H9 (cell line): ENCODE measurements around the gene EVX2. TPM values are rescaled to one million over a fixed set of nuclear protein-coding genes. Genes with fewer than 3 reads are reported as not detected.
A peak's percentile ranks its signal among the peaks of the same experiment; 100 is the strongest.

Source experiments
- DNase-seq: peaks from one replicate; pipeline ENCODE4 v3.0.0-alpha.2; 2017
- H2AFZ ChIP-seq: one replicate; pipeline ENCODE4 v1.6.1; 2013; ENCODE audit warnings: mild to moderate bottlenecking, low read length, control low read depth, moderate library complexity
- H2AK5ac ChIP-seq: 2 replicates; pipeline ENCODE4 v1.6.1; 2013; ENCODE audit warnings: low read length, control low read depth, mixed read lengths; ENCODE audit not compliant: insufficient read length
- H2BK120ac ChIP-seq: one replicate; pipeline ENCODE4 v1.6.1; 2013; ENCODE audit warnings: low read depth, mild to moderate bottlenecking, low read length, control low read depth, inconsistent platforms; ENCODE audit not compliant: poor library complexity, severe bottlenecking
- H2BK12ac ChIP-seq: 2 replicates; pipeline ENCODE4 v1.6.1; 2013; ENCODE audit warnings: low read length, control low read depth, mixed read lengths, low read depth; ENCODE audit not compliant: insufficient read length
- H2BK15ac ChIP-seq: 2 replicates; pipeline ENCODE4 v1.6.1; 2013; ENCODE audit warnings: low read depth, low read length, control low read depth
- H2BK20ac ChIP-seq: one replicate; pipeline ENCODE4 v1.6.1; 2013; ENCODE audit warnings: low read depth, mild to moderate bottlenecking, low read length, control low read depth, inconsistent platforms; ENCODE audit not compliant: poor library complexity, severe bottlenecking
- H2BK5ac ChIP-seq: 2 replicates; pipeline ENCODE4 v1.6.1; 2013; ENCODE audit warnings: low read length, control low read depth, mixed read lengths; ENCODE audit not compliant: insufficient read length
- H3K14ac ChIP-seq: 2 replicates; pipeline ENCODE4 v1.6.1; 2013; ENCODE audit warnings: low read length, control low read depth; ENCODE audit not compliant: insufficient read depth
- H3K18ac ChIP-seq: 2 replicates; pipeline ENCODE4 v1.6.1; 2013; ENCODE audit warnings: low read depth, mild to moderate bottlenecking, mixed read lengths, low read length, control low read depth; ENCODE audit not compliant: insufficient read length
- H3K23ac ChIP-seq: 2 replicates; pipeline ENCODE4 v1.6.1; 2013; ENCODE audit warnings: low read length, control low read depth, mixed read lengths, low read depth; ENCODE audit not compliant: insufficient read length
- H3K23me2 ChIP-seq: 2 replicates; pipeline ENCODE4 v1.6.1; 2013; ENCODE audit warnings: low read depth, mild to moderate bottlenecking, mixed read lengths, low read length, control low read depth; ENCODE audit not compliant: insufficient read length, poor library complexity, severe bottlenecking
- H3K27ac ChIP-seq: 2 replicates; pipeline ENCODE4 v1.5.1; 2013; ENCODE audit warnings: low read length, control low read depth, mixed read lengths, low read depth; ENCODE audit not compliant: insufficient read length
- H3K27me3 ChIP-seq: 2 replicates; pipeline ENCODE4 v1.6.1; 2013; ENCODE audit warnings: low read length, control low read depth, inconsistent platforms; ENCODE audit not compliant: insufficient read depth
- H3K4ac ChIP-seq: 2 replicates; pipeline ENCODE4 v1.6.1; 2013; ENCODE audit warnings: low read depth, mild to moderate bottlenecking, control low read depth, inconsistent platforms, low read length, moderate library complexity
- H3K4me1 ChIP-seq: 2 replicates; pipeline ENCODE4 v1.6.1; 2013; ENCODE audit warnings: low read length, control low read depth, inconsistent platforms; ENCODE audit not compliant: insufficient read depth
- H3K4me2 ChIP-seq: 2 replicates; pipeline ENCODE4 v1.6.1; 2013; ENCODE audit warnings: low read length, control low read depth, mixed read lengths; ENCODE audit not compliant: insufficient read length, insufficient read depth
- H3K56ac ChIP-seq: 2 replicates; pipeline ENCODE4 v1.6.1; 2013; ENCODE audit warnings: low read depth, mild to moderate bottlenecking, mixed read lengths, low read length, control low read depth; ENCODE audit not compliant: insufficient read length
- H3K79me1 ChIP-seq: 2 replicates; pipeline ENCODE4 v1.6.1; 2013; ENCODE audit warnings: low read depth, mild to moderate bottlenecking, moderate library complexity, low read length, control low read depth, inconsistent platforms; ENCODE audit not compliant: insufficient read depth, poor library complexity, severe bottlenecking
- H3K79me2 ChIP-seq: 2 replicates; pipeline ENCODE4 v1.6.1; 2013; ENCODE audit warnings: low read length, control low read depth, inconsistent platforms; ENCODE audit not compliant: insufficient read depth
- H3K9ac ChIP-seq: 2 replicates; pipeline ENCODE4 v1.6.1; 2013; ENCODE audit warnings: low read length, control low read depth, mixed read lengths; ENCODE audit not compliant: insufficient read length; ENCODE audit errors: extremely low read depth
- H3K9me3 ChIP-seq: one replicate; pipeline ENCODE4 v1.6.1; 2013; ENCODE audit warnings: low read depth, low read length, inconsistent platforms; ENCODE audit not compliant: control insufficient read depth
- H3T11ph ChIP-seq: one replicate; pipeline ENCODE4 v1.6.1; 2013; ENCODE audit warnings: mild to moderate bottlenecking, low read length, control low read depth, inconsistent platforms
- H4K20me1 ChIP-seq: one replicate; pipeline ENCODE4 v1.6.1; 2013; ENCODE audit not compliant: control insufficient read depth, insufficient read length, insufficient read depth
- H4K5ac ChIP-seq: 2 replicates; pipeline ENCODE4 v1.6.1; 2013; ENCODE audit warnings: low read depth, mild to moderate bottlenecking, mixed read lengths, low read length, control low read depth; ENCODE audit not compliant: insufficient read length
- H4K8ac ChIP-seq: replicated peaks from 2 replicates; pipeline ENCODE4 v1.6.1; 2013; ENCODE audit warnings: low read length, control low read depth, mixed read lengths, low read depth; ENCODE audit not compliant: insufficient read length
- H4K91ac ChIP-seq: 2 replicates; pipeline ENCODE4 v1.6.1; 2013; ENCODE audit warnings: low read depth, mild to moderate bottlenecking, moderate library complexity, mixed read lengths, low read length, control low read depth; ENCODE audit not compliant: insufficient read length
- H3K27ac Mint-ChIP-seq, 3 experiments: 2 replicates in 2 of 3; 3 replicates in 1 of 3; pipeline ENCODE4 v1.8.0; 2020 to 2021; ENCODE audit warnings: mixed read lengths in 3 of 3, mild to moderate bottlenecking in 1 of 3, moderate library complexity in 1 of 3
- H3K27me3 Mint-ChIP-seq: 2 replicates; pipeline ENCODE4 v1.8.0; 2021; ENCODE audit warnings: low read depth, mild to moderate bottlenecking, moderate library complexity, mixed read lengths
- H3K36me3 Mint-ChIP-seq, 3 experiments: 2 replicates in 2 of 3; 3 replicates in 1 of 3; pipeline ENCODE4 v1.8.0; 2020 to 2021; ENCODE audit warnings: low read depth in 3 of 3, mixed read lengths in 3 of 3; ENCODE audit not compliant: insufficient read depth in 1 of 3
- H3K4me1 Mint-ChIP-seq, 2 experiments: 2 replicates each; pipeline ENCODE4 v1.8.0; 2020; ENCODE audit warnings: mixed read lengths in 2 of 2
- H3K4me3 Mint-ChIP-seq, 2 experiments: 2 replicates in 1 of 2; 3 replicates in 1 of 2; pipeline ENCODE4 v1.8.0; 2020 to 2021; ENCODE audit warnings: mild to moderate bottlenecking in 2 of 2, mixed read lengths in 2 of 2, moderate library complexity in 1 of 2
- H3K9me3 Mint-ChIP-seq, 2 experiments: 2 replicates in 1 of 2; 3 replicates in 1 of 2; pipeline ENCODE4 v1.8.0; 2020; ENCODE audit warnings: mild to moderate bottlenecking in 2 of 2, mixed read lengths in 2 of 2, moderate library complexity in 1 of 2
- CTCF ChIP-seq: fragments of 200-600 bp; sonication (generic); conservative IDR thresholded peaks from 3 replicates; pipeline ENCODE4 v1.8.0; 2021; ENCODE audit warnings: antibody characterized with exemption, mild to moderate bottlenecking
- WGBS: extraction: QIAGEN DNeasy Blood & Tissue Kit; methylation state at CpG from one replicate; pipeline ENCODE4 v1.1.7; 2013; ENCODE audit warnings: missing lambda C conversion rate, low lambda C conversion rate, mixed read lengths; ENCODE audit not compliant: insufficient read length; ENCODE audit errors: extremely low coverage; 5-methylcytosine and 5-hydroxymethylcytosine counted together
- total RNA-seq: library from RNA; stranded (reverse); gene quantifications from 2 replicates; pipeline ENCODE4 v1.2.1, GENCODE V29; 2021

EVX2 gene
- total RNA-seq, 1 experiment from 2014 or later, result not detected

- Histone ChIP-seq H4K91ac (no peak within 1 kb of the TSS), H3K4me2 (peak within 1 kb of the TSS; percentile 63), H3K4ac (no peak within 1 kb of the TSS), H2BK12ac (no peak within 1 kb of the TSS), H2BK5ac (no peak within 1 kb of the TSS), H4K20me1 (no peaks in the 10 kb centered on the region), H3K14ac (no peak within 1 kb of the TSS; the same call in 1 of the 2 replicates), H2AFZ (no peak within 1 kb of the TSS), H2BK15ac (no peak within 1 kb of the TSS), H3K27ac (no peak within 1 kb of the TSS), H3K79me2 (no peaks in the 10 kb centered on the region), H2BK20ac (no peak within 1 kb of the TSS), H3K27me3 (peaks cover 88% of the 10 kb centered on the region), H3K9ac (no peak within 1 kb of the TSS), H3K4me1 (peaks cover 3% of the 10 kb centered on the region; the same call in 1 of the 2 replicates), H3K9me3 (no peaks in the 10 kb centered on the region), H3K23ac (no peak within 1 kb of the TSS), H2BK120ac (no peak within 1 kb of the TSS), H4K8ac (no peak within 1 kb of the TSS), H3K79me1 (no peaks in the 10 kb centered on the region), H4K5ac (no peak within 1 kb of the TSS), H3K56ac (no peak within 1 kb of the TSS), H3K23me2 (peaks cover 5% of the 10 kb centered on the region), H3T11ph (no peak within 1 kb of the TSS), H2AK5ac (no peak within 1 kb of the TSS), H3K18ac (no peak within 1 kb of the TSS)
- no peaks in the 10 kb centered on the region; a peak in 2 of 7 replicates for H3K36me3 Mint-ChIP-seq
- H3K4me3 Mint-ChIP-seq, result peak within 1 kb of the TSS in 1 of 2 experiments; percentile 76; a peak in 3 of 5 replicates
- DNase-seq, result peak; percentile 35
- peaks cover 29 to 39% of the 10 kb centered on the region in 2 experiments for H3K4me1 Mint-ChIP-seq
- no CpG with 5 or more reads among the region's 70 CpGs for WGBS
- TF ChIP-seq CTCF, result no peak
- H3K27me3 Mint-ChIP-seq, result peaks cover 99% of the 10 kb centered on the region
- no peak within 1 kb of the TSS for H3K27ac Mint-ChIP-seq
- peaks cover 5 to 19% of the 10 kb centered on the region in 2 experiments for H3K9me3 Mint-ChIP-seq
Observed at GRCh38 chr2:176099728-176100546, 16.2 kb upstream of the EVX2 start, which contains the start of gene HOXD12. TSS of gene HOXD12 (plus strand) at chr2:176099795. CDS start at chr2:176099802, 7 bp downstream.
